GM18517 (cell line): Measurements from ENCODE around the gene TAGLN2.

ENCODE experiments used
- ATAC-seq: cut with Tn5 transposase; IDR thresholded peaks from one replicate; pipeline ENCODE4 v1.9.1; 2021; ENCODE audit warnings: mild to moderate bottlenecking, moderate library complexity; ENCODE audit not compliant: unreplicated experiment

TAGLN2 gene

DNA sequence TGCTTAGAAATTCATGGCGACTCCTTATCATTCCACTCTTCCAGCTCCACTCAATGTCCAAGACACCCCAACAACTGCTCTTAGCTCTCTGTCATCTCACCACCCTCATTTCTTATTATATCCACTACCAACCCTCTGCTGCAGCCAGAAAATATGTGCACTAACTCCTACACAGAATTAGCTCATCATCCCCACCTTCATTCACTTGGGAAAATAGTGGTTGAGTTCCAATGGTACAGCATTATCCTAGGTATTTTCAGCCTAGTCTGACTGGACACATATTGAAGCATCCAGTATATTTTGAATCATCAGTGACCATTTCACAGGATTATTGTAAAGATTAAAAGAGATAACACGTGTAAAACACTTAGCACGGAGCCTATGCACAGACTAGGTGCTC is 46.2 kb downstream of the TAGLN2 start:
- ATAC-seq, result no peak

DNA sequence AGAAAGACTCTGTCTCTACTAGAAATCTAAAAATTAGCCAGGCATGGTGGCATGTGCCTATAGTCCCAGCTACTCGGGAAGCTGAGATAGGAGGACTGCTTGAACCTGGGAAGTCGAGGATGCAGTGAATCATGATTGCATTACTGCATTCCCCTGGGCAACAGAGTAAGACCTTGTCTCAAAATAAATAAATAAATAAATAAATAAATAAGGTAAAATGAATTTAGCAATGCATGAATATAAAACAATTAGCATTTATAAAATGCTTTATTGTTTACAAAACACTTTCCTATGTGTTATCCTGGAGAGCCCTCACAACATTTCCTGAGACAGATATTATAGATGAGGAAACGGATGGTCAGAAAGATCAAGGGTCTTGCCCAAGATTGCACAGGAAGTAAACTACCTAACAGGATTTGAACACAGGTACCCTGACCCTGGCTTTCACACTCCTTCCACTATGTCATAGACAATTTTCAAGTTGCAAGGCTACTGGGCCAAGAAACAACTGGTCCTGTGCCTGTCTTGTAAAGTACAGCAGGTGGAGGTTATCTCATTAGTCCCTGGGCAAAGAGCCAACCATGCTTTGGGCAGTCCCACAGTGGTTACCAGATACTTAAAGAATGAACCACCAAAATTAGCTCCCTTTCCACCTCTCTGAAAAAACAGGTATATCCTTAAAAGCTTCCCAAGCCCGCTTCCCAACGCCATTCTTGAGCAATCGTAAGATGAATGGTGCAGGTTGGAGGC is 47.4 kb downstream of the TAGLN2 start:
- ATAC-seq, result no peak

DNA sequence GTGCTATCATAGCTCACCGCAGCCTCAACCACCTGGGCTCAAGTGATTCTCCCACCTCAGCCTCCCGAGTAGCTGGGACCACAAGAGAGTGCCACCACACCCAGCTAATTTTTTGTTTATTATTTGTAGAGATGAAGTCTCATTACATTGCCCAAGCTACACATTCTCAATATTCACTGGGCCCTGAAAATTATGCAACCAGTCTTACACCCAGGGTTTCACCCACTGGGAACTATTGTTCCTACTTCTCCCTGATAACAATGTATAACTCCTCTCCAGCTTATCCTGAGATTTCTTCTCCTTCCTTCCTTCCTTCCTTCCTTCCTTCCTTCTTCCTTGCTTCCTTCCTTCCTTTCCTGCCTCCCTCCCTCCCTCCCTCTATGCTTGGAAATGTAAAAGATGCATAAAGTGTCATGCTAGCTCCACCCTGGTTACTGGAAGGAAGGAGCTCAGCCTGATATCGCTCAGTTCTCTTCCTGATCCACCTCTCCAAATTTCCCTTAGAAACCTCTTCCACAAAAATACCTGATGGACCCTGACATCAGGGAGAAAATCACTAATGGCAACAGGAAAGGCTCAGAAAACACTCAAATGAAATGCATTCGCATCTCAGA is 51.7 kb downstream of the TAGLN2 start:
- ATAC-seq, result no peak

DNA sequence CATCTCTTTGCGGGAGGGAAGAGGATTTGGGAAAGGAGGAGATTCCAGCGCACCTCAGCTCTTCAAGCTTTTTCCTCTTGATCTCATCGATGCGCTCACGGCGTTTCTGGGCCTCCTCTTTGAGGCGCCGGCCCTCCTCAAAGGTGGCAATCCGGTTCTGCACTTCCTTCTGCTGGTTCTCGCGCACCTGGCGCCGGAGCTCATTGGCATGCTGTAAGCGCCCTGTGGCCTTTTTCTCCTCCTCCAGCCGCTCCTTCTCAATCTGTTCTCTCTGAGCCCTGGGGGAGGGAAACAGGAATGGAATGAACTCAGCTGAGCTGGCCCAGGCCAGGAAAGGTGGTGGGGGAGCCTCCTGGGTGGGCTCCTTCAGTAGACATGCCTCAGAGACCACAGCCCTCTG is 52.4 kb downstream of the TAGLN2 start:
- ATAC-seq, result no peak

DNA sequence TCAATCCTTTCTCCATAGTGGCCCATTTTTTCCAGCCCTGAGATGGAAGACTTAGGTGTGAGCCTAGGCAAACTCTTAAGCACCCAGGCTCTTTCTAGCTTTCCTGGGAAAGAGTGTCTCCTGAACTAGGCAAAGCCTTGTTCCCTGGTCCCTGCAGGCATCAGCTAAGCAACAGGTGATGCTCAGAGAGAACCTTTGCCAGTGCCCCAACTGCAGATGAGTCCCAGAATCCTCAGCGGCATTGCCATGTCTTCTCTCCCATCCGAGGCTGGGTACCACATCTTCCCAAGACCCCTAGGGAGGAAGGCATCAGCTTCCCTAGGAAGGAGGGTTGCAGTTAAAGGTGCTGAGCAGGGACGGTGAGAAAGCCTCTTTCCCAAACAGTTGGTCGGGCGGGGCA is 54.6 kb downstream of the TAGLN2 start:
- ATAC-seq, result no peak

DNA sequence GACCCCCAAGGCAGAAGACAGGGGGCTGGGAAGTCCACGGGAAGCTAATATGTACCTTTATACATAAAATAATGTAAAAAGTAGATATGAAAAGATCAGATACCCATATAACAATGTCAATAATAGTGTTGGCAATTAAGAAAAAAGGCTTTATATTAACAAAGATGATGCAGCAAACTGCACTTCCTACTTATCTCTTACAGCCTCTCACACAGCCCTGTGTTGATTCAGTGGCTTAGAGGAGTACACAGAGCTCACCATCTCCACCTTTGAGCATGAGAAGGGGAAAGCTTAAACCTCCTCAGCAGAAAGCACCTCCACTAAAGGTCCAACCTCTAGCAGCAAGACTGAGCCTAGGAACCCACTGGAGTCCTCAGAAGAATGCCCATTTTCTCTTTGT is 55.7 kb downstream of the TAGLN2 start:
- no peak for ATAC-seq

DNA sequence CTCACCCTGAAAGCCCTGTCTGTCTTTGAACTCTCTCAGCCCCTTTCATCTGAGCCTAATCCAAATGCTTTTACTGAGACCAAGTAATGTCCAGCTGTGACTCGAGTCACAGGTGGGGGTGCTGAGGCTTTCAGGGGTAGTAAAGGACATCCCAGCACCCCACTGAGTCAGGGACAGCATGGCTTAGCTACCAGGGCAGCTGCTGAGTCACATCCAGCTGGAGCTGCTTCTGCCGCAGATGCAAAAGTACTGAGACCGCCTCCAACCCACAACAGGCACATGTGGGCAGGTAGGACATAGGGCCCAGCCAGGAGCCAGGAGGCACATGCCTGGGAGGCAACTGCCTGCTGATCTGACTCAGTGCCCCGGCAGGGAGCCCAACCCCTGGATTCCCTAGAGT is 56.1 kb downstream of the TAGLN2 start:
- no peak for ATAC-seq

DNA sequence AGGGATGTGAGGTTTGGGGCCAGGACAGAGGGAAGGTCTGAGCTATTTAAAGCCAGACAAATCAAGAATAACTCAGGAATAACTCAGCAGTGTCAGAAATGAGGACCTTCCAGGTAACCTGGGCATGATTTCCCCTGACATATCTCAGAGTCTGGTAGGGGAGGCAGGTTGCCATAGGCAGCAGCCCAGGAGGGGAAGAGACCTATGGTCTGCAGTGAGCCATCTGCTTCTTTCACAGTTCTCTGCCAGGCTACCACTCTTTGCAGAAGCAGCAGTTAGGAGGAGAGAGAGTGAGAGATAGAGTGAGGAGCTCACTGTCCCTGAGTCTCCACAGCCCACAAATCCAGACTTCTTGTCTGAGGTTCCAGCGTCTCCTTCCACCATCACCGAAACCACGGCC is 56.5 kb downstream of the TAGLN2 start:
- no peak for ATAC-seq
